ENCODE results near the gene TRPM3. TPM values are rescaled to one million over a fixed set of nuclear protein-coding genes. Genes with fewer than 3 reads are reported as not detected.

The TRPM3 gene
- total and polyA plus RNA-seq, 2 of the 8 experiments (the other 6 are each of a cell fraction or from before 2014, with no cell fraction given): 2.4 to 10.9 TPM

- DNase-seq (ENCODE audit: low read depth in 1 of 2, low spot score in 2 of 2) (no peak), FAIRE-seq (no peak)
- no peak overlapping the region for H3K18ac ChIP-seq (ENCODE audit: extremely low read depth, low read length)
- H2AK5ac ChIP-seq (ENCODE audit: low read depth, low read length): no peak overlapping the region
- no peak overlapping the region for H3K9ac ChIP-seq (replicated peaks in 1 of 4; ENCODE audit: extremely low read depth in 1 of 4, low read depth in 3 of 4, low read length in 3 of 4)
- no peaks in the 10 kb centered on the region for H3K27me3 ChIP-seq (replicated peaks in 1 of 4; ENCODE audit: control insufficient read depth in 3 of 4, extremely low read depth in 1 of 4, insufficient read depth in 3 of 4, low read length in 3 of 4)
- no peaks in the 10 kb centered on the region for H3K36me3 ChIP-seq (ENCODE audit: control insufficient read depth in 2 of 4, insufficient read depth in 4 of 4, low read length in 3 of 4)
- no peak overlapping the region for H3K4me2 ChIP-seq (ENCODE audit: insufficient read depth in 1 of 2, low read depth in 2 of 2, low read length in 2 of 2)
- CTCF ChIA-PET (ENCODE audit: partially characterized antibody): interaction anchor here (1.0 to 1.8 kb wide), 2 partner anchors 9 to 11 kb away, joined by 3 to 4 read pairs; no protein-coding TSS in a partner anchor
- H3K56ac ChIP-seq (replicated peaks; ENCODE audit: insufficient read length, low read depth, low read length): no peak overlapping the region
- no peaks in the 10 kb centered on the region for H4K20me1 ChIP-seq (replicated peaks in 1 of 2; ENCODE audit: control insufficient read depth in 1 of 2, insufficient read depth in 2 of 2, low read length in 2 of 2)
- H4K8ac ChIP-seq (ENCODE audit: extremely low read depth, insufficient read depth, low read length): no peak overlapping the region
- no peak overlapping the region for H2BK12ac ChIP-seq (ENCODE audit: low read depth, low read length)
- H3K23ac ChIP-seq (ENCODE audit: insufficient read length): no peak overlapping the region
- H3K4me1 ChIP-seq (replicated peaks in 1 of 4; ENCODE audit: control insufficient read depth in 3 of 4, insufficient read depth in 4 of 4, low read length in 3 of 4): no peaks in the 10 kb centered on the region
- H3K23me2 ChIP-seq (ENCODE audit: low read depth, low read length): no peaks in the 10 kb centered on the region
- H2BK15ac ChIP-seq (ENCODE audit: low read length): no peak overlapping the region
- no peak overlapping the region for H3K4me3 ChIP-seq (ENCODE audit: extremely low read depth in 1 of 4, insufficient read depth in 2 of 4, low read depth in 3 of 4, low read length in 4 of 4)
- no peak overlapping the region for H4K91ac ChIP-seq (replicated peaks; ENCODE audit: insufficient read length, low read length)
- H2BK20ac ChIP-seq (ENCODE audit: low read length): no peak overlapping the region
- H2BK120ac ChIP-seq (replicated peaks; ENCODE audit: low read depth, low read length): no peak overlapping the region
- no peaks in the 10 kb centered on the region for H3K79me1 ChIP-seq (ENCODE audit: low read depth, low read length)
- H3K9me3 ChIP-seq (ENCODE audit: insufficient read depth in 2 of 2, low read depth in 1 of 2, low read length in 1 of 2): no peaks in the 10 kb centered on the region
- no peak overlapping the region for H3K4ac ChIP-seq (replicated peaks; ENCODE audit: insufficient read length, low read depth, low read length)
- no peak overlapping the region for H2AFZ ChIP-seq (ENCODE audit: low read length)
- H4K5ac ChIP-seq (ENCODE audit: insufficient read length, low read depth, low read length): no peak overlapping the region
- POLR2A ChIA-PET (ENCODE audit: partially characterized antibody): no interaction called here
- no peaks in the 10 kb centered on the region for H3K79me2 ChIP-seq (ENCODE audit: control insufficient read depth in 1 of 2, insufficient read depth in 2 of 2, low read length in 2 of 2)
- H2BK5ac ChIP-seq (ENCODE audit: low read depth, low read length): no peak overlapping the region
- no peak overlapping the region for H3K27ac ChIP-seq (ENCODE audit: low read depth, low read length)
- no peak overlapping the region for H3K14ac ChIP-seq (ENCODE audit: insufficient read length)
- TF ChIP-seq POLR2A (IDR thresholded peaks at IDR 0.05; ENCODE audit: control extremely low read depth in 1 of 2, low read depth in 2 of 2, low read length in 2 of 2) (no peak), SIN3A (conservative IDR thresholded peaks at IDR 0.05 in 1 of 2, IDR thresholded peaks at IDR 0.05 in 1 of 2; ENCODE audit: low read depth in 1 of 2, low read length in 2 of 2) (no peak), ASH2L (IDR thresholded peaks at IDR 0.05; ENCODE audit: low read length) (no peak), KDM5A (IDR thresholded peaks at IDR 0.05; ENCODE audit: low read length) (no peak), CBX5 (IDR thresholded peaks at IDR 0.05; ENCODE audit: low read depth, low read length) (no peak), E2F6 (IDR thresholded peaks at IDR 0.05) (no peak), RAD21 (IDR thresholded peaks at IDR 0.05 in 1 of 2, conservative IDR thresholded peaks at IDR 0.05 in 1 of 2; ENCODE audit: low read depth in 2 of 2, low read length in 2 of 2) (no peak), HDAC2 (IDR thresholded peaks at IDR 0.05; ENCODE audit: borderline replicate concordance in 1 of 2, low read depth in 2 of 2, low read length in 2 of 2) (no peak), CTCF (IDR thresholded peaks at IDR 0.05; ENCODE audit: control extremely low read depth in 1 of 3, insufficient read depth in 1 of 3, low read depth in 1 of 3, low read length in 3 of 3) (no peak), SP2 (IDR thresholded peaks at IDR 0.05; ENCODE audit: low read length) (no peak)
These were observed 156.6 kb downstream of the TRPM3 start for GRCh38 chr9:70964861-70965260.

Data from H1 (cell line).